HG03045 (cell line): ENCODE measurements around the gene SPANXD.
"Not testable (repeated sequence)": the region's sequence is repeated elsewhere in the genome, so short reads cannot be mapped to it uniquely, and the experiment has no call there.

Experiments used
- ATAC-seq: cut with Tn5 transposase; IDR thresholded peaks from one replicate; pipeline ENCODE4 v1.9.1; 2021; ENCODE audit warnings: mild to moderate bottlenecking, moderate library complexity; ENCODE audit not compliant: unreplicated experiment

Gene SPANXD, protein sequence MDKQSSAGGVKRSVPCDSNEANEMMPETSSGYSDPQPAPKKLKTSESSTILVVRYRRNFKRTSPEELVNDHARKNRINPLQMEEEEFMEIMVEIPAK

DNA sequence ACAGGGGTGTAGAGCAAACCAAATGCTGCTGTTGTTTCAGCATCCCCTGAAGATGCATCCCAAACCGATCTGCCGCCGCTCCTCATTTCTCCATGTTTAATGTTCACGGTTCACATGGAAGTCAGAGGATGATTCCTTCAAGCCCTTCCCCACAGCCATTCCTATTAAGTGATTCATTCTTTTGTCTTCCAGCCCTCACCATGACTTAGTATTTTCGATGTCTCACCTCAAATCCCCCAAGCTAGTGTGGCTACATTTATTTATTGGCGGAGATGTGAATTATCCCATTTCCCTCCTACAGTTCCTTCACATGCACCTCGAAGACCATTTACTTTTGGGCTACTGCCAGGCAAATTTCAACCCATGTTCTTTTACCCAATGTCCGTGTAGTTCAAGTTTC lies at the start of gene SPANXD:
Gene SPANXD (minus strand): TSS at position 101 of the 400 bp plus-strand sequence. CDS start 334 bp downstream, outside the sequence.
- not testable (repeated sequence) for ATAC-seq

DNA sequence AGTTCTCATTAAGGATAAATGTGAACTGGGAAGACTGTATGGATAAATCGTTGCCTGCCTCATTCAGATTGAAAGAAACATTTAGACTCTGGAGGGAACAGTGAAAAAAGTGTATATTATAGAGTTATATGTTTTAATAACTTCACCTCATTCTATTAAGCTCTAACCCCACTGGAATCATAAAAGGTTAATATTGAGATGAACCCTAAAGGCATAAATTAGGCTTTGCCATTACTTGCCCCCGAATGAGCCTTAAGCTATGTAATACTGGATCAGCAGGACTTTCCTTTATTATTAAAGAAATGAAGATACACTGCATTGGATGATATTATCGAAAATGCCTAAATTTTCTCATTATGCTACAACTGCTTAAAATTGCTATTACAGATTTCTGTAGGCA lies 44.1 kb upstream of the SPANXD start:
- ATAC-seq, result no peak

DNA sequence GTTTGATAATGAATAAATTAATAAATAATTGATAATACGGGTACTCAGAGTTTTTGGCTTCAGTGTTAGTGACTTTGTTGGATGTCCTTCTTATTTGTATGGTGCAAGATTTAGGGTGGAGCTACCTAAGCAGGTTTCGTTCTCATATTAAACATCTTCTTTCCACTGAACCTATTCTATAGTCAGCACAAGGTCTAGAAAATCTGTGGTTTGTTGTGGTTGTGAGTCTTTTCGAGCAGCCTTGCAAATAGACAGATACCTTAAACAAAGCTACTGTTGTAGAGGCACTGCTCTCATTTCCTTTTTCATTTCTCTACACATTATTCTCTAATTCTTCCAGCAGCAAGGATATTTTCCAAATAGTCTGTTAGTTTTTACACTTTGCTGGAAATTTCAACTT lies 38.1 kb upstream of the SPANXD start:
- no peak for ATAC-seq

DNA sequence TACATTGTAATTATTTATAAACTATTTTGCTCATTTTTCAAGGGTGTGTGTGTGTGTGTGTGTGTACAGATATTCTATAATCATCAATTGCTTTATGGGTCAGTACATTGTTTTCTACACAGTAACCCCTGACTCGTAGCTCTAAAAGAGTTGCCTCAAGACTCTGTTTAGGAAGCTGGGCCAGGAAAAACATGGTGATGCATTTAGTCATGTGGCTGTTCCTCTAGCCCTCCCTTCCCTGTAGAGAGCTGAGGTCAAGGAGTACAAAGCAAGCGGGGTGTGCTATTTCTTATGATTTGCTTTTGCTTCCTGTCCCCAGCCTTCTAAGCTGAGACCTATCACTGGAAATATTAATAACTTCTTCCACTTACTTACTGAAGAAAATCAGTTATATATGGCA lies 34.8 kb upstream of the SPANXD start:
- ATAC-seq, result no peak

DNA sequence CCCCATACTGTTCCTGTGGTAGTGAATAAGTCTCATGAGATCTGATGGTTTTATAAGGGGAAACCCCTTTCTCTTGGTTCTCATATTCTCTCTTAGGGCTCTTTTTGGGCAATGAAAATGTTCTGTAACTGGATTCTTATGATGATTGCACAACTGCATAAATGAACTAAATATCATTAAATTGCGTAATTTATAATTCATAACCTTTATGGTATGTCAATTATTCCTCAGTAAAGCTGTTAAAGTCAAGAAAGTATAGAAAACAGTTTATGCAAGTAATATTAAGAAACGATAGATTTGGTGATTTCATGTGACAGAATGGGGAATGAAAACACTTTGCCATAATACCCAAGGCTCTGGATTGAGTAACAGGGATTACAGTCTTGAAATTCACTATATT lies 33.5 kb upstream of the SPANXD start:
- no peak for ATAC-seq

DNA sequence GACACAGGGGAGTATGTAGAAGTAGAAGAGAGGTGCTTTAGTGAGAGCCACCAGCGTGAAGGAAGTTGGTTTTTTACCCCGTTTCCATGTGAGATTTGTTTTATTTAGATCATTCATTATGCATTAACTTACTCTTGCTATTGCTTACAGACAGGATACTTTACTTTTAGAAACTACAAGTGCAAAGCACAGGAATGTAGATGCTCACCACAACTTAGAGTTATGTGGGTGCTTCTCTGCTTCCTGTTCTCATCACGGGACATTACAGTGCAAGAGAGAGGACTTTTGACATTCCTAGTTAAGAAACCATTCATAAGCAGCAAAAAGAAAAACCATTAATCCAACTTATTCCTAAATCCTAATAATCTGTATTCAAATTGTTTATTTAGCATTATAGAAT lies 25.6 kb upstream of the SPANXD start:
- ATAC-seq, result no peak

DNA sequence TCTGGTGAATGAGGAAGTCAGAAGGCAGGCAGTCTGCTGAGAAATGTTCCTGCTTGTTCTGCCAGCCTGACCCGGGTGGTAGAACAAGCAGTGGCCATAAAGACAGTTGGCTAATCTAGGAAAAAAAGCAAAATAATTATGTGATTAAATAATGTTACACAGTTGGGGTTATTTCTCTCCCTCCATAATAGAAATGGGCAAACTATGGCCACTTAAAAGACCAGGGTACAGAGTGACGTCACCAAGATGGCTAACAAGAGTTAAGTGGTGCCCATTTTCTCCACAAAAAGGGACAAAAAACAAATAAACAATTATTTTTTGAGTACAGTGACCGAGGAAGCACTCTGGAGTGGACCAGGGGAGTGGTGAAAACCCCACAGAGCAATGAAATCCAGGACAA lies 16.1 kb upstream of the SPANXD start:
- ATAC-seq, result no peak

DNA sequence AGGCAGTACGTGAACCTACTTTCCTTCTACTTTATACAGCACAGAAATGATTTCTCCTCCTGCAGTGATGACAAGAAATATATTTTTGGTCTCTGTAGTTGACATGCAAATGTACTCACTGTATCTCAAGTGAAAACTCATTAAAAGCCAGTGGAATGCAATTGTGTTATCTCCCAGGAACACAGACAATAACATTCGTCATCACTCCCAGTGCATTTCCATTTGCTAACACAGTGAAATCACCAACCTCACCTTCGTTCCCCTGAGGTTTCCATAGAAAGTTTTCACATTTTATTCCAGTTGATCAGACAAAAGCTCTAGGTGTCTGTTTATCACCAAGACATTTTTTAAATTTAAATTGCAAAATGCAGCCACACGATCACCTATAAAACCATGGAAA lies 2.5 kb upstream of the SPANXD start:
- no peak for ATAC-seq

DNA sequence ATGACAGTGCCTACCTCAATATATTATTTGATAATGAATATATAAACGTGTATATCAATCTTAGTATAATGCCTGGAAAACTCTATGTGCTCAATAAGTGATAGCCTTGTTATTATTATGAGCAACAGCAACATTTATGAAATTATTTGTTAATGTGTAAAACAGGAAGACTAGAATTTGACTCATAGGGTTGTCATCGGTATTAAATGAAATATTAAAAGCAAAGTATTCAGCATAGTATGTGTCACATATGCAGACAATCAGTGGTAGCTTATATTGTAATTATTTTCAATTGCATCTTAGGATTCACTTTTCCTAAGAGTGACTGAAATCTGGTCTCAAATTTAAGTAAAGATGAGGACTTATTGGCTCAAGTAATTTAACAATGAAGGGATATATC lies 24.6 kb downstream of the SPANXD start:
- no peak for ATAC-seq

DNA sequence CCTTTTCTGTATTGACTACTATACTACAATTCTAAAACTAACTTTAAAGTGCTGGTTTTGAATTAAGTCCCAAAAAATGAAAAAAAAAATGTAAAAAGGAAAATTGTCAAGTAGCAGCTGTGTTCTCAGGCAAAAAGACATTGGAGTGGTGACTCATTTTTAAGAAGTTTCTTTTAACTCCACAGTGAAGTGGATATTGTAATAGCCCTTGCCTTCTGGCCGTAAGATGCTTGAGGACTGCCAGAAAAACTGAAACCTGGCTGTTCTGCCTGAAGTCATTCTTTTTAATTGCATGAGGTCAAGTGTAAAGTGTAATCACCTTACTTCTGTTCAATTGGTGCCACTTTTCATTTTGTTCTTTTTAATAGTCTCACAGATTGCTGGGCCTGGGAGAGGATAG lies 28.9 kb downstream of the SPANXD start:
- no peak for ATAC-seq

DNA sequence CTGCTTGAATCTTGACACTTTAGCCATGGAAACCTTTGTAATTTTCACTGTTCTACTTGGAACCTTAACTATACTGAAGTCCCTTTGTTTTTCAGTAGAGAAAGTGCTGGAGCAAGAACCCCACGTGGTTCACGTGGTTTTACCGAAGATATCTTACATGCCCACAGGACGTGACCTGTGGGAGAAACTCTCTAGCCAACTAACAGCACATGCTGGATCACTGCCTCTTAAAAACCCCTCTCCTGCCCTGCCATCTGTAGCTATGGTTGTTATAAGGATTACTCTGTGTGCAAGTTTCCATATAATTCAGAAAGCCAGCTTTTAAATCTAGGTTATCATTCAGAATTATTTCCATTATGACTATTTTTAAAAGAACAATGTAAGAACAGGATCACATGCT lies 30.2 kb downstream of the SPANXD start:
- no peak for ATAC-seq

DNA sequence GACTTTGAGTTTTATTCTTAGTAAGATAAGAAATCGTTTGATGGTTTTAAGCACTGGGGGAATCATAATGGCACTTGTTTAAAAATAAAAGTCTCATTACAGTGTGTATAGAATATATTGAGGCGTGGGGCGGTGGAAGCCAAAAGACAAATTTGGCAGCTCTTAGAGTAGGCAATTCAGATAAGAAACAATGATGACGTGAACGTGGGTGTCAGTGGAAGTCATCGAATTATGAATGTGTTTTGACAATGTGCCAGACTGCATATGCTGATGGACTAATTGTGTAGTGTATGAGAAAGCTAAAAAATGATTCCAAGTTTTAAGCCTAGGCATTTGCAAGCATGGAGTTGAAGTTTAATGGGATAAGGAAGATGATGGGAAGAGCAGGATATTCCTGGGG lies 35.8 kb downstream of the SPANXD start:
- ATAC-seq, result no peak

DNA sequence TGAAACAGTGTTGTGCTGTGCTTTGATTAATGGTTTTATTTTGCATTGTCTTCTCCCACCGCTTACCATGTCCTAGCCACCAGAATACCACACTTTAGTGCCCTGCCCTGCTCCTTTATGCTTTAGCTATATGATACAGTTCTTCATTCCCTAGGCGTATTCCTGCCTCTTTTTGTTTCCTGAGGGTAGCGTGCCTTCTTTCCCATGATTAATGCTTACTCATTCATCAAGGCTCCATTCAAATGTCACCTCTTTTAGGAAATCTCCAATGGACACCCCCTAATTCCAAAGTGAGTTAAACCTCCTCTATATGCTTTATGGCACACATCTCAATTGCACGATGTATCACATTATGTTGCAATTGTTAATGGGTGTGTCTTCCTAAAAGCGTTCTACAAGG lies 46.3 kb downstream of the SPANXD start:
- ATAC-seq, result no peak
